Thoracic aorta (tissue), 2 donors: ENCODE measurements around the gene SLIT3. TPM values are rescaled to one million over a fixed set of nuclear protein-coding genes. Genes with fewer than 3 reads are reported as not detected.

Source experiments
- ATAC-seq: fragments of 150-250 bp; one replicate; pipeline ENCODE4 v1.8.0; 2017; ENCODE audit warnings: low read depth; ENCODE audit not compliant: insufficient number of reproducible peaks, low FRiP score
- DNase-seq: peaks from one replicate; pipeline ENCODE4 v3.0.0-alpha.2; 2020; ENCODE audit warnings: low spot score
- H3K27ac ChIP-seq, 2 donors: fragments of 200-600 bp; sonication (generic); 1 replicate in 1 of 2; 2 replicates in 1 of 2; pipeline ENCODE4 v1.5.1; 2016; ENCODE audit warnings: mild to moderate bottlenecking in 2 of 2, moderate library complexity in 2 of 2
- H3K27me3 ChIP-seq: fragments of 200-600 bp; sonication (generic); replicated peaks from 2 replicates; pipeline ENCODE4 v1.6.0; 2016; ENCODE audit warnings: mild to moderate bottlenecking; ENCODE audit not compliant: insufficient read depth
- H3K36me3 ChIP-seq: fragments of 200-600 bp; sonication (generic); one replicate; pipeline ENCODE4 v1.5.1; 2016
- H3K4me1 ChIP-seq, 2 donors: fragments of 200-600 bp; sonication (generic); 1 replicate in 1 of 2; 2 replicates in 1 of 2; pipeline versions ENCODE4 v1.5.1 to v1.6.0; 2016; ENCODE audit warnings: low read depth in 2 of 2, mild to moderate bottlenecking in 1 of 2; ENCODE audit not compliant: control insufficient read depth in 1 of 2
- H3K4me3 ChIP-seq: fragments of 200-600 bp; sonication (generic); 2 replicates; pipeline ENCODE4 v1.5.1; 2016; ENCODE audit warnings: mild to moderate bottlenecking
- H3K9me3 ChIP-seq: fragments of 200-600 bp; sonication (generic); 2 replicates; pipeline ENCODE4 v1.5.1; 2016
- CTCF ChIP-seq: fragments of 200-600 bp; sonication (generic); IDR thresholded peaks from one replicate; pipeline ENCODE4 v1.5.1; 2019; ENCODE audit warnings: antibody characterized with exemption
- total RNA-seq, 2 donors: library from RNA; depleted of rRNA; stranded (reverse); fragments of >200 nt; gene quantifications; one replicate each; pipeline versions ENCODE4 v1.1.0 to v1.2.3, GENCODE V29; 2016

Gene SLIT3
- total RNA-seq, 2 donors from 2014 or later, result 80.1 to 86.9 TPM

GRCh38 chr5:168984135-168984675 lies 316.7 kb downstream of the SLIT3 start:
- TF ChIP-seq CTCF, result no peak
- Histone ChIP-seq H3K9me3 (no peaks in the 10 kb centered on the region), H3K27ac (no peak overlapping the region), H3K4me1 (peaks cover 0 to 16% of the 10 kb centered on the region in 2 donors), H3K4me3 (no peak overlapping the region), H3K36me3 (no peaks in the 10 kb centered on the region), H3K27me3 (no peaks in the 10 kb centered on the region)
- DNase-seq, result no peak
- no peak for ATAC-seq

GRCh38 chr5:168979135-168979534 lies 321.8 kb downstream of the SLIT3 start:
- Histone ChIP-seq H3K4me1 (no peaks in the 10 kb centered on the region), H3K27ac (no peak overlapping the region), H3K4me3 (no peak overlapping the region), H3K36me3 (no peaks in the 10 kb centered on the region), H3K9me3 (no peaks in the 10 kb centered on the region), H3K27me3 (no peaks in the 10 kb centered on the region)
- ATAC-seq (no peak), DNase-seq (no peak)
- TF ChIP-seq CTCF, result no peak

- no peak for TF ChIP-seq CTCF
- H3K4me3 ChIP-seq, result no peak overlapping the region
- no peaks in the 10 kb centered on the region for H3K27me3 ChIP-seq
- DNase-seq, result no peak
- H3K4me1 ChIP-seq, result no peaks in the 10 kb centered on the region
- H3K27ac ChIP-seq, result no peak overlapping the region
- ATAC-seq, result no peak
- H3K9me3 ChIP-seq, result no peaks in the 10 kb centered on the region
- H3K36me3 ChIP-seq, result no peaks in the 10 kb centered on the region
Observed at GRCh38 chr5:168978500-168978899, 322.4 kb downstream of the SLIT3 start.

- Histone ChIP-seq H3K27me3 (no peaks in the 10 kb centered on the region), H3K4me1 (no peaks in the 10 kb centered on the region), H3K4me3 (no peak overlapping the region), H3K36me3 (no peaks in the 10 kb centered on the region), H3K9me3 (no peaks in the 10 kb centered on the region), H3K27ac (no peak overlapping the region)
- ATAC-seq (no peak), DNase-seq (no peak)
- TF ChIP-seq CTCF, result no peak
Observed at GRCh38 chr5:168978015-168978414, 322.9 kb downstream of the SLIT3 start.

GRCh38 chr5:168976311-168976970 lies 324.5 kb downstream of the SLIT3 start:
- ATAC-seq (no peak), DNase-seq (no peak)

More at GRCh38 chr5:168976311-168976970, 324.5 kb downstream of the SLIT3 start:
- Histone ChIP-seq H3K9me3 (no peaks in the 10 kb centered on the region), H3K36me3 (no peaks in the 10 kb centered on the region), H3K4me3 (no peak overlapping the region), H3K27ac (no peak overlapping the region), H3K27me3 (no peaks in the 10 kb centered on the region), H3K4me1 (no peaks in the 10 kb centered on the region)
- TF ChIP-seq CTCF, result no peak
